Liver (tissue), 9 donors: ENCODE results near the gene PATL2. TPM values are rescaled to one million over a fixed set of nuclear protein-coding genes. Genes with fewer than 3 reads are reported as not detected.
A peak's percentile ranks its signal among the peaks of the same experiment; 100 is the strongest.

Experiments used
- DNase-seq: peaks from one replicate; pipeline ENCODE4 v3.0.0-alpha.2; 2017; ENCODE audit warnings: low spot score
- H3K27ac ChIP-seq, 2 donors: one replicate each; pipeline ENCODE4 v1.7.0; 2013; ENCODE audit warnings: inconsistent platforms in 2 of 2, low read length in 2 of 2, control low read depth in 1 of 2, low read depth in 1 of 2, mild to moderate bottlenecking in 1 of 2
- H3K27me3 ChIP-seq, 4 donors: one replicate each; pipeline versions ENCODE4 v1.6.1 to v1.7.0; 2013; ENCODE audit warnings: low read length in 3 of 4, inconsistent platforms in 1 of 4, mild to moderate bottlenecking in 1 of 4, moderate library complexity in 1 of 4; ENCODE audit not compliant: control insufficient read depth in 4 of 4, insufficient read depth in 4 of 4
- H3K36me3 ChIP-seq, 4 donors: one replicate each; pipeline versions ENCODE4 v1.6.1 to v1.7.0; 2013; ENCODE audit warnings: low read length in 3 of 4, mild to moderate bottlenecking in 3 of 4, low read depth in 1 of 4, moderate library complexity in 1 of 4; ENCODE audit not compliant: control insufficient read depth in 4 of 4, insufficient read depth in 3 of 4
- H3K4me1 ChIP-seq, 4 donors: one replicate each; pipeline versions ENCODE4 v1.6.1 to v1.7.0; 2013; ENCODE audit warnings: low read length in 3 of 4, mild to moderate bottlenecking in 3 of 4, moderate library complexity in 1 of 4; ENCODE audit not compliant: control insufficient read depth in 4 of 4, insufficient read depth in 4 of 4
- H3K4me3 ChIP-seq, 3 donors: one replicate each; pipeline versions ENCODE4 v1.6.1 to v1.7.0; 2013; ENCODE audit warnings: low read length in 3 of 3, control low read depth in 1 of 3, low read depth in 1 of 3, mild to moderate bottlenecking in 1 of 3
- H3K9ac ChIP-seq, 2 donors: one replicate each; pipeline ENCODE4 v1.7.0; 2013; ENCODE audit warnings: low read length in 2 of 2, mild to moderate bottlenecking in 2 of 2, moderate library complexity in 2 of 2, control low read depth in 1 of 2, low read depth in 1 of 2
- H3K9me3 ChIP-seq, 4 donors: one replicate each; pipeline versions ENCODE4 v1.6.1 to v1.7.0; 2013; ENCODE audit warnings: low read length in 3 of 4; ENCODE audit not compliant: control insufficient read depth in 4 of 4
- CTCF ChIP-seq: fragments of 150-350 bp; IDR thresholded peaks from 2 replicates; pipeline ENCODE4 v1.5.1; 2017; ENCODE audit warnings: improper control_type of control experiment, low read depth, low read length; ENCODE audit not compliant: missing input control
- EGR1 ChIP-seq, 2 donors: IDR thresholded peaks; 2 replicates each; pipeline ENCODE4 v1.6.1; 2016 to 2018; ENCODE audit warnings: antibody characterized with exemption in 2 of 2, low read depth in 2 of 2
- FOXA1 ChIP-seq: IDR thresholded peaks from 2 replicates; pipeline ENCODE4 v1.6.1; 2016; ENCODE audit warnings: antibody characterized with exemption
- GABPA ChIP-seq, 2 donors: IDR thresholded peaks in 1 of 2; conservative IDR thresholded peaks in 1 of 2; 2 replicates each; pipeline ENCODE4 v1.6.1; 2016; ENCODE audit warnings: antibody characterized with exemption in 2 of 2, mild to moderate bottlenecking in 1 of 2, moderate library complexity in 1 of 2
- HNF4A ChIP-seq, 2 donors: conservative IDR thresholded peaks; 2 replicates each; pipeline ENCODE4 v1.6.1; 2016; ENCODE audit warnings: antibody characterized with exemption in 2 of 2, mild to moderate bottlenecking in 2 of 2
- HNF4G ChIP-seq: IDR thresholded peaks from 2 replicates; pipeline ENCODE4 v1.6.1; 2016; ENCODE audit warnings: antibody characterized with exemption
- JUND ChIP-seq, 2 donors: IDR thresholded peaks; 2 replicates each; pipeline ENCODE4 v1.6.1; 2016; ENCODE audit warnings: antibody characterized with exemption in 2 of 2
- MAX ChIP-seq: IDR thresholded peaks from 2 replicates; pipeline ENCODE4 v1.6.1; 2016; ENCODE audit warnings: antibody characterized with exemption
- NR2F2 ChIP-seq: IDR thresholded peaks from 2 replicates; pipeline ENCODE4 v1.6.1; 2016; ENCODE audit warnings: antibody characterized with exemption
- RAD21 ChIP-seq, 2 donors: IDR thresholded peaks; 2 replicates each; pipeline ENCODE4 v1.6.1; 2016; ENCODE audit warnings: antibody characterized with exemption in 2 of 2, mild to moderate bottlenecking in 2 of 2
- REST ChIP-seq: IDR thresholded peaks from 2 replicates; pipeline ENCODE4 v1.6.1; 2016; ENCODE audit warnings: antibody characterized with exemption, mild to moderate bottlenecking
- RXRA ChIP-seq, 2 donors: IDR thresholded peaks; 2 replicates each; pipeline ENCODE4 v1.6.1; 2017 to 2018; ENCODE audit warnings: antibody characterized with exemption in 2 of 2, mild to moderate bottlenecking in 1 of 2
- SP1 ChIP-seq: IDR thresholded peaks from 2 replicates; pipeline ENCODE4 v1.6.1; 2018; ENCODE audit warnings: antibody characterized with exemption, mild to moderate bottlenecking
- TAF1 ChIP-seq: conservative IDR thresholded peaks from 2 replicates; pipeline ENCODE4 v1.6.1; 2016; ENCODE audit warnings: antibody characterized with exemption, mild to moderate bottlenecking
- YY1 ChIP-seq: IDR thresholded peaks from 2 replicates; pipeline ENCODE4 v1.6.1; 2016; ENCODE audit warnings: antibody characterized with exemption, mild to moderate bottlenecking
- ZBTB33 ChIP-seq: IDR thresholded peaks from 2 replicates; pipeline ENCODE4 v1.6.1; 2016; ENCODE audit warnings: antibody characterized with exemption
- WGBS: extraction: QIAGEN DNeasy Blood & Tissue Kit; methylation state at CpG from one replicate; pipeline ENCODE4 v1.1.7; 2013; 5-methylcytosine and 5-hydroxymethylcytosine counted together
- polyA plus RNA-seq, 2 donors: library from polyadenylated mRNA; stranded (reverse) in 1 of 2; unstranded in 1 of 2; fragments of 200-250 nt in 1 of 2; fragments of >200 nt in 1 of 2; fragmentation: Nextera tagmentation in 1 of 2; extraction: Ambion mirVana in 1 of 2; gene quantifications; one replicate each; pipeline versions ENCODE4 v1.2.1 to v1.2.3, GENCODE V29; 2013 to 2015
- total RNA-seq, 2 donors: library from RNA; depleted of rRNA; stranded (reverse); fragments of >200 nt; gene quantifications; one replicate each; pipeline ENCODE4 v1.2.3, GENCODE V29; 2014
- donor health status: healthy.
- donor health status: healthy.
- donor health status: healthy.
- donor health status: healthy.
- donor health status: healthy.

Gene PATL2
- total and polyA plus RNA-seq, 4 donors, result 0.32 to 1.0 (median 0.67) TPM

- no peak for TF ChIP-seq YY1
- TF ChIP-seq HNF4G, result no peak
- TF ChIP-seq CTCF, result no peak
- no peak for TF ChIP-seq REST
- TF ChIP-seq EGR1 (IDR thresholded peaks at IDR 0.05; ENCODE audit: low read depth in 2 of 2), result no peak
- no peak for TF ChIP-seq NR2F2
- TF ChIP-seq MAX, result no peak
- TF ChIP-seq RXRA (IDR thresholded peaks at IDR 0.05), result no peak
- no peak for TF ChIP-seq RAD21 (IDR thresholded peaks at IDR 0.05)
- no peak for TF ChIP-seq HNF4A (conservative IDR thresholded peaks at IDR 0.05)
- no peak for TF ChIP-seq TAF1
- no peak for TF ChIP-seq SP1
- no peak for TF ChIP-seq JUND (IDR thresholded peaks at IDR 0.05)
- TF ChIP-seq FOXA1, result no peak
- TF ChIP-seq GABPA (IDR thresholded peaks at IDR 0.05 in 1 of 2, conservative IDR thresholded peaks at IDR 0.05 in 1 of 2), result no peak
- no peaks in the 10 kb centered on the region for H3K36me3 ChIP-seq
- H3K4me3 ChIP-seq, result no peak overlapping the region
- no peak overlapping the region for H3K27ac ChIP-seq
- no peaks in the 10 kb centered on the region for H3K27me3 ChIP-seq
- no peak overlapping the region for H3K9ac ChIP-seq
- 83% methylated on average over 2 of the region's 2 CpGs for WGBS
- H3K9me3 ChIP-seq, result no peaks in the 10 kb centered on the region
- no peak for DNase-seq
- peaks cover 0 to under 1% (median 0%) of the 10 kb centered on the region in 4 donors for H3K4me1 ChIP-seq
Measured at GRCh38 chr15:44668921-44669320, 42.2 kb downstream of the PATL2 start.

GRCh38 chr15:44667039-44667360, 44.1 kb downstream of the PATL2 start:
- H3K9me3 ChIP-seq, result no peaks in the 10 kb centered on the region
- no peaks in the 10 kb centered on the region for H3K27me3 ChIP-seq
- H3K4me3 ChIP-seq, result no peak overlapping the region
- 74% methylated on average over 3 of the region's 3 CpGs for WGBS
- no peak for DNase-seq
- peak overlapping the region in 1 of 2 donors; percentile 23 for H3K27ac ChIP-seq
- no peak for TF ChIP-seq RXRA (IDR thresholded peaks at IDR 0.05)
- no peak for TF ChIP-seq ZBTB33
- TF ChIP-seq YY1, result no peak
- TF ChIP-seq FOXA1, result no peak
- no peak for TF ChIP-seq GABPA (IDR thresholded peaks at IDR 0.05 in 1 of 2, conservative IDR thresholded peaks at IDR 0.05 in 1 of 2)
- no peak for TF ChIP-seq HNF4A (conservative IDR thresholded peaks at IDR 0.05)
- no peaks in the 10 kb centered on the region for H3K36me3 ChIP-seq
- no peak overlapping the region for H3K9ac ChIP-seq
- peaks cover 0 to 7% (median 2%) of the 10 kb centered on the region in 4 donors for H3K4me1 ChIP-seq
